HepG2 (cell line): ENCODE results near the gene KRTAP10-11. TPM values are rescaled to one million over a fixed set of nuclear protein-coding genes. Genes with fewer than 3 reads are reported as not detected.

Experiments used
- ATAC-seq: fragments of 200-7000 bp; cut with Tn5 transposase; 3 replicates; pipeline ENCODE4 v1.9.1; 2020; ENCODE audit warnings: mild to moderate bottlenecking, moderate library complexity
- BruUV-seq: library from RNA; stranded (reverse); fragments of 400-500 nt; replicated peaks from 2 replicates; lab custom pipeline; 2021; lab: Mats Ljungman, UMichigan
- CTCF ChIA-PET: fragments of 300-600 bp; formaldehyde crosslinking; extraction: SDS; loops from one replicate; lab custom pipeline; 2021; ENCODE audit warnings: low total read pairs, inconsistent platforms, low intra/inter-chr PET ratio; lab: Yijun Ruan, JAX
- POLR2A ChIA-PET: fragments of 350-600 bp; sonication (Branson Sonifier 250); formaldehyde crosslinking; loops from one replicate; lab custom pipeline; 2020; ENCODE audit warnings: antibody characterized with exemption, inconsistent platforms; lab: Yijun Ruan, JAX
- DNase-seq: peaks from one replicate; pipeline ENCODE4 v3.0.0-alpha.2; 2015; ENCODE audit warnings: low spot score
- FAIRE-seq: peaks from 3 replicates; lab custom pipeline; 2011; peaks lifted over from hg19 to GRCh38; lab: Jason Lieb, UNC
- H2AFZ ChIP-seq: one replicate; pipeline ENCODE4 v1.6.1; 2011; ENCODE audit warnings: low read length, inconsistent platforms
- H3K27ac ChIP-seq: fragments of 300-600 bp; 3 replicates; pipeline ENCODE4 v1.8.0; 2011; ENCODE audit warnings: mixed run types, mild to moderate bottlenecking, mixed read lengths, low read length, inconsistent platforms; ENCODE audit not compliant: insufficient read depth; ENCODE audit errors: extremely low read length
- H3K27me3 ChIP-seq, 2 experiments: fragments of 200-600 bp in 1 of 2; 2 replicates in 1 of 2; 3 replicates in 1 of 2; pipeline versions ENCODE4 v1.6.0 to v1.8.0; 2011; ENCODE audit warnings: low read length in 2 of 2, mild to moderate bottlenecking in 2 of 2, moderate library complexity in 2 of 2, inconsistent platforms in 1 of 2; ENCODE audit not compliant: insufficient read depth in 2 of 2, control insufficient read depth in 1 of 2
- H3K36me3 ChIP-seq, 2 experiments: fragments of 200-600 bp in 1 of 2; replicated peaks in 1 of 2; 2 replicates in 1 of 2; 3 replicates in 1 of 2; pipeline versions ENCODE4 v1.5.1 to v1.8.0; 2011; ENCODE audit warnings: low read length in 2 of 2, inconsistent platforms in 1 of 2; ENCODE audit not compliant: insufficient read depth in 2 of 2, control insufficient read depth in 1 of 2
- H3K4me1 ChIP-seq: 2 replicates; pipeline ENCODE4 v1.5.1; 2012; ENCODE audit warnings: low read length, inconsistent platforms; ENCODE audit not compliant: insufficient read depth
- H3K4me2 ChIP-seq: 2 replicates; pipeline ENCODE4 v1.6.0; 2011; ENCODE audit warnings: low read depth, low read length, inconsistent platforms
- H3K4me3 ChIP-seq, 3 experiments: fragments of 200-600 bp in 1 of 3; sonication (generic), shearing (Covaris generic) in 1 of 3; replicated peaks in 1 of 3; 2 replicates each; pipeline ENCODE4 v1.5.1; 2011 to 2016; ENCODE audit warnings: low read length in 3 of 3, inconsistent platforms in 2 of 3, low read depth in 2 of 3, mild to moderate bottlenecking in 2 of 3, control low read depth in 1 of 3, mixed read lengths in 1 of 3; ENCODE audit not compliant: insufficient read depth in 1 of 3
- H3K79me2 ChIP-seq: one replicate; pipeline ENCODE4 v1.6.1; 2011; ENCODE audit warnings: low read length, inconsistent platforms; ENCODE audit not compliant: insufficient read depth
- H3K9ac ChIP-seq: 2 replicates; pipeline ENCODE4 v1.6.0; 2011; ENCODE audit warnings: mild to moderate bottlenecking, low read depth, low read length, inconsistent platforms; ENCODE audit not compliant: insufficient read depth
- H3K9me3 ChIP-seq: 2 replicates; pipeline ENCODE4 v1.5.1; 2012; ENCODE audit warnings: mild to moderate bottlenecking, low read length
- H4K20me1 ChIP-seq: 2 replicates; pipeline ENCODE4 v1.6.0; 2011; ENCODE audit warnings: inconsistent platforms, mild to moderate bottlenecking, low read length, moderate library complexity; ENCODE audit not compliant: insufficient read depth
- ADNP ChIP-seq: sonication (generic); formaldehyde crosslinking; IDR thresholded peaks from 2 replicates; pipeline ENCODE4 v1.4.0; 2020; ENCODE audit warnings: missing genetic modification reagents
- CEBPZ ChIP-seq: IDR thresholded peaks from 2 replicates; pipeline ENCODE4 v1.6.1; 2012; ENCODE audit warnings: low read length, improper control_type of control experiment
- ELF1 ChIP-seq: sonication (generic); formaldehyde crosslinking; IDR thresholded peaks from 2 replicates; pipeline ENCODE4 v1.4.0; 2020; ENCODE audit warnings: missing genetic modification reagents
- ISL2 ChIP-seq: sonication (generic); formaldehyde crosslinking; IDR thresholded peaks from 2 replicates; pipeline ENCODE4 v1.5.0; 2020; ENCODE audit warnings: missing genetic modification reagents
- KAT8 ChIP-seq: IDR thresholded peaks from 2 replicates; pipeline ENCODE4 v1.6.1; 2016; ENCODE audit warnings: missing genetic modification reagents, missing compliant biosample characterization
- MXD3 ChIP-seq: IDR thresholded peaks from 2 replicates; pipeline ENCODE4 v1.6.1; 2016; ENCODE audit warnings: mild to moderate bottlenecking, missing biosample characterization, missing genetic modification reagents
- NKX3-1 ChIP-seq: sonication (generic); formaldehyde crosslinking; IDR thresholded peaks from 2 replicates; pipeline ENCODE4 v1.5.0; 2020; ENCODE audit warnings: missing genetic modification reagents
- POLR2AphosphoS2 ChIP-seq: IDR thresholded peaks from 2 replicates; pipeline ENCODE4 v1.6.1; 2011; ENCODE audit warnings: low read depth, low read length, improper control_type of control experiment
- ZBTB4 ChIP-seq: sonication (generic); formaldehyde crosslinking; IDR thresholded peaks from 2 replicates; pipeline ENCODE4 v1.4.0; 2020; ENCODE audit warnings: missing genetic modification reagents, mild to moderate bottlenecking, borderline replicate concordance
- ZGPAT ChIP-seq: IDR thresholded peaks from 2 replicates; pipeline ENCODE4 v1.6.1; 2016; ENCODE audit warnings: mild to moderate bottlenecking
- ZNF10 ChIP-seq: sonication (generic); formaldehyde crosslinking; IDR thresholded peaks from 2 replicates; pipeline ENCODE4 v1.4.0; 2020; ENCODE audit warnings: mild to moderate bottlenecking, low read depth, missing genetic modification reagents, borderline replicate concordance
- ZNF460 ChIP-seq: sonication (generic); formaldehyde crosslinking; IDR thresholded peaks from 2 replicates; pipeline ENCODE4 v1.5.1; 2020; ENCODE audit warnings: missing genetic modification reagents, mild to moderate bottlenecking, borderline replicate concordance
- ZNF468 ChIP-seq: sonication (generic); formaldehyde crosslinking; IDR thresholded peaks from 2 replicates; pipeline ENCODE4 v1.8.0; 2022; ENCODE audit warnings: mild to moderate bottlenecking, moderate library complexity, missing genetic modification reagents
- ZNF616 ChIP-seq: sonication (generic); formaldehyde crosslinking; IDR thresholded peaks from 2 replicates; pipeline ENCODE4 v1.5.0; 2020; ENCODE audit warnings: low read depth, mild to moderate bottlenecking, missing genetic modification reagents
- WGBS: methylation state at CpG from one replicate; pipeline ENCODE4 v1.1.6; 2017; ENCODE audit warnings: low lambda C conversion rate; 5-methylcytosine and 5-hydroxymethylcytosine counted together
- in situ Hi-C: cut with HindIII; loops from 2 replicates; pipeline ENCODE4 v1.10.0; 2017; ENCODE audit warnings: low pct_unique_long_range_greater_than_20kb; ENCODE audit not compliant: extremely low pct_ligation_motif_present
- intact Hi-C: fragments of 100-400 bp; cut with micrococcal nuclease; formaldehyde crosslinking; loops from one replicate; pipeline ENCODE4 v1.10.0; 2022; ENCODE audit not compliant: unreplicated experiment
- polyA plus RNA-seq, 8 experiments: library from polyadenylated mRNA; depleted of rRNA in 3 of 8; stranded (reverse) in 7 of 8; unstranded in 1 of 8; fragments of >200 nt; fragmentation: Illumina TruSeq in 4 of 8; extraction: Trizol in 4 of 8; gene quantifications; 2 replicates each; pipeline versions ENCODE4 v1.2.1 to v1.2.3, GENCODE V29; 2011 to 2016; ENCODE audit warnings: low read depth in 4 of 8, missing spikeins in 1 of 8, mixed read lengths in 1 of 8; ENCODE audit not compliant: insufficient read depth in 1 of 8
- total RNA-seq, 5 experiments: library from RNA; depleted of rRNA; stranded (reverse); fragments of >200 nt; fragmentation: Illumina TruSeq; extraction: Trizol; gene quantifications; 2 replicates each; pipeline ENCODE4 v1.2.3, GENCODE V29; 2016; ENCODE audit warnings: low read depth in 1 of 5

Gene KRTAP10-11
- total and polyA plus RNA-seq, 2 of the 13 experiments (the other 11 are each of a cell fraction or from before 2014, with no cell fraction given) = not detected

- intact Hi-C loops = loop anchor here (10.0 kb wide), 1 partner anchor 58 kb away; the partner anchor contains the start of gene KRTAP10-12
- ChIA-PET CTCF (no interaction called here), POLR2A (no interaction called here)
- DNase-seq (no peak), ATAC-seq (peak; percentile 31; the same call in 2 of the 3 replicates), FAIRE-seq (no peak)
- H3K79me2 ChIP-seq = no peaks in the 10 kb centered on the region
- 22% methylated on average over 7 of the region's 21 CpGs for WGBS
- peaks cover 1 to 6% of the 10 kb centered on the region in 2 experiments; a peak in 2 of 5 replicates for H3K27me3 ChIP-seq
- no peaks in the 10 kb centered on the region for H4K20me1 ChIP-seq
- H3K9ac ChIP-seq = no peak within 1 kb of the TSS
- H3K4me1 ChIP-seq = no peaks in the 10 kb centered on the region
- H3K4me3 ChIP-seq = no peak within 1 kb of the TSS
- in situ Hi-C loops = no loop called here
- H3K27ac ChIP-seq = no peak within 1 kb of the TSS
- no peak within 1 kb of the TSS for H3K4me2 ChIP-seq
- no peak within 1 kb of the TSS for H2AFZ ChIP-seq
- no TSS peak for BruUV-seq
- peaks cover 3% of the 10 kb centered on the region; the same call in 1 of the 2 replicates for H3K9me3 ChIP-seq
- H3K36me3 ChIP-seq = no peaks in the 10 kb centered on the region
- TF ChIP-seq ADNP (CRISPR knock-in tag) (no peak), ZNF10 (CRISPR knock-in tag) (no peak), ZBTB4 (CRISPR knock-in tag) (no peak), POLR2AphosphoS2 (no peak), CEBPZ (no peak), ZNF616 (CRISPR knock-in tag) (no peak), ISL2 (no peak), NKX3-1 (CRISPR knock-in tag) (no peak), MXD3 (CRISPR knock-in tag) (no peak), ELF1 (CRISPR knock-in tag) (no peak), ZNF460 (CRISPR knock-in tag) (no peak), ZNF468 (no peak), KAT8 (CRISPR knock-in tag) (no peak), ZGPAT (no peak)
Measured at GRCh38 chr21:44637018-44637850, 9.0 kb upstream of the KRTAP10-11 start, which contains the start of gene KRTAP10-10. Gene KRTAP10-10, plus strand, starts transcription at chr21:44637356. Its CDS starts 62 bp downstream, at chr21:44637418.
